Measurements from ENCODE around the gene ACOXL. TPM values are rescaled to one million over a fixed set of nuclear protein-coding genes. Genes with fewer than 3 reads are reported as not detected.

The ACOXL gene
- polyA plus RNA-seq, 3 donors, result 0.35 TPM; not detected in 2

DNA sequence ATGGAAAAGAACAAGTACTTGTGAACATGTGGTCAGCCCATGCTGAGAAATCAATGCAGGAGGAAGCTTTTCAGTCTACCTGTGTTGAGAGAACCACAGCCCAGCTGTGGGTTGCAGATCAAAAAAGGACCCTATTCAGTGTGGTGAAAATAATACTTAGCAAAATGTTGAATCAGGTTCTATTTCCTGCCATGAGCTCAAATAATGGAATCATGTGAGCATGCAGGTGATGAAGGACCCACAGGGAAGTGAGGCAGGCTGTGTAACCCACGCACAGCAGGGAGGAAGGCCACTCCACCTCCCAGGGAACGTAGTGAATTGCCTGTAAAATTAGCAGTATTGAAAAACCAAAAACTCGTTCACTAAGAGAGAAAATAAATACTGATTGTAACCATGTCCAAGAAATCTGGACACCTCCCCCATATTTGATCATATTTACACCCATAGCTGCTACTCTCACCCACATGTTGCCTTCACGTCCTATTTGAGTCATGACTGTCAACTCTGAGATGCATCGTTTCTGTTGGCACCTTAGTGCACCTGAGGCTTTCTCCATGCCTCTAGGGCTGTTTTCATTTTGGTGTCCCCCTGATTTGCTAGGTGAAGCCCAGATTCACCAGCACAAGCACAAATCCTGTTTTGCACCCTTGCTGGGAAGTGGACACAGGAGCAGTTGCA, 367.9 kb downstream of the ACOXL start:
- intact Hi-C loops (cut with micrococcal nuclease), result loop anchor here in 1 of 2 donors (5.0 kb wide), 1 partner anchor 108 kb away; no protein-coding TSS in a partner anchor
- peaks cover 13 to 14% of the 10 kb centered on the region in 2 donors for H3K4me1 ChIP-seq (ENCODE audit: control insufficient read depth in 1 of 2, insufficient read depth in 2 of 2, low read length in 2 of 2)
- peaks cover 13% of the 10 kb centered on the region for H3K4me1 Mint-ChIP-seq
- no peak overlapping the region for H3K9ac ChIP-seq (ENCODE audit: insufficient read depth, low read length, poor library complexity, severe bottlenecking)
- peaks cover 0 to 2% of the 10 kb centered on the region in 2 donors for H3K27me3 ChIP-seq (ENCODE audit: control insufficient read depth in 2 of 2, insufficient read depth in 2 of 2, low read length in 2 of 2)
- H3K4me3 Mint-ChIP-seq, result peak overlapping the region; percentile 20 to 69
- peak overlapping the region in 6 of 7 donors; percentile 58 to 83 (median 74) for H3K27ac Mint-ChIP-seq
- TF ChIP-seq, protein P1, sequence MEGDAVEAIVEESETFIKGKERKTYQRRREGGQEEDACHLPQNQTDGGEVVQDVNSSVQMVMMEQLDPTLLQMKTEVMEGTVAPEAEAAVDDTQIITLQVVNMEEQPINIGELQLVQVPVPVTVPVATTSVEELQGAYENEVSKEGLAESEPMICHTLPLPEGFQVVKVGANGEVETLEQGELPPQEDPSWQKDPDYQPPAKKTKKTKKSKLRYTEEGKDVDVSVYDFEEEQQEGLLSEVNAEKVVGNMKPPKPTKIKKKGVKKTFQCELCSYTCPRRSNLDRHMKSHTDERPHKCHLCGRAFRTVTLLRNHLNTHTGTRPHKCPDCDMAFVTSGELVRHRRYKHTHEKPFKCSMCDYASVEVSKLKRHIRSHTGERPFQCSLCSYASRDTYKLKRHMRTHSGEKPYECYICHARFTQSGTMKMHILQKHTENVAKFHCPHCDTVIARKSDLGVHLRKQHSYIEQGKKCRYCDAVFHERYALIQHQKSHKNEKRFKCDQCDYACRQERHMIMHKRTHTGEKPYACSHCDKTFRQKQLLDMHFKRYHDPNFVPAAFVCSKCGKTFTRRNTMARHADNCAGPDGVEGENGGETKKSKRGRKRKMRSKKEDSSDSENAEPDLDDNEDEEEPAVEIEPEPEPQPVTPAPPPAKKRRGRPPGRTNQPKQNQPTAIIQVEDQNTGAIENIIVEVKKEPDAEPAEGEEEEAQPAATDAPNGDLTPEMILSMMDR (IDR thresholded peaks at IDR 0.05), result no peak
- peaks cover 0 to 2% (median 0%) of the 10 kb centered on the region in 7 donors for H3K9me3 Mint-ChIP-seq
- peak overlapping the region; percentile 51 for H2AFZ ChIP-seq (ENCODE audit: insufficient read depth, low read depth, low read length, poor library complexity, severe bottlenecking)
- no peaks in the 10 kb centered on the region for H3K36me3 Mint-ChIP-seq
- H4K20me1 ChIP-seq (ENCODE audit: insufficient read depth, low read length), result no peaks in the 10 kb centered on the region
- H3K79me2 ChIP-seq (ENCODE audit: insufficient read depth, low read length), result no peaks in the 10 kb centered on the region
- 100% methylated on average over 4 of the region's 5 CpGs for WGBS (ENCODE audit: insufficient coverage)
- peak overlapping the region; percentile 46 for H3K4me2 ChIP-seq (replicated peaks; ENCODE audit: extremely low read depth, low read length, poor library complexity, severe bottlenecking)
- H3K36me3 ChIP-seq (replicated peaks in 1 of 2; ENCODE audit: control insufficient read depth in 1 of 2, insufficient read depth in 2 of 2, low read length in 2 of 2), result no peaks in the 10 kb centered on the region
- peak overlapping the region in 1 of 3 experiments; percentile 52 for H3K4me3 ChIP-seq (replicated peaks in 1 of 3; ENCODE audit: low read depth in 2 of 3, low read length in 3 of 3)
- H3K9me3 ChIP-seq (replicated peaks in 1 of 2; ENCODE audit: control insufficient read depth in 1 of 2, insufficient read depth in 1 of 2, low read length in 2 of 2), result no peaks in the 10 kb centered on the region
- no peak for DNase-seq
- H3K27ac ChIP-seq (ENCODE audit: low read depth in 1 of 2, low read length in 2 of 2), result peak overlapping the region; percentile 6 to 39
- peaks cover 0 to 4% (median 2%) of the 10 kb centered on the region in 3 donors for H3K27me3 Mint-ChIP-seq (ENCODE audit: low read depth in 3 of 3)

- H3K27me3 Mint-ChIP-seq (ENCODE audit: low read depth in 3 of 3), result peaks cover 0 to 4% (median 2%) of the 10 kb centered on the region in 3 donors
Measured at GRCh38 chr2:111100765-111101162, 368.4 kb downstream of the ACOXL start.

More at GRCh38 chr2:111100765-111101162, 368.4 kb downstream of the ACOXL start:
- TF ChIP-seq, protein P1 (IDR thresholded peaks at IDR 0.05), result peak; percentile 33
- Histone ChIP-seq H3K9ac (ENCODE audit: insufficient read depth, low read length, poor library complexity, severe bottlenecking) (no peak overlapping the region), H3K4me3 (replicated peaks in 1 of 3; ENCODE audit: low read depth in 2 of 3, low read length in 3 of 3) (peak overlapping the region in 1 of 3 experiments; percentile 52), H3K4me1 (ENCODE audit: control insufficient read depth in 1 of 2, insufficient read depth in 2 of 2, low read length in 2 of 2) (peaks cover 13 to 14% of the 10 kb centered on the region in 2 donors), H3K9me3 (replicated peaks in 1 of 2; ENCODE audit: control insufficient read depth in 1 of 2, insufficient read depth in 1 of 2, low read length in 2 of 2) (no peaks in the 10 kb centered on the region), H3K36me3 (replicated peaks in 1 of 2; ENCODE audit: control insufficient read depth in 1 of 2, insufficient read depth in 2 of 2, low read length in 2 of 2) (no peaks in the 10 kb centered on the region), H3K27me3 (ENCODE audit: control insufficient read depth in 2 of 2, insufficient read depth in 2 of 2, low read length in 2 of 2) (peaks cover 0 to 2% of the 10 kb centered on the region in 2 donors), H2AFZ (ENCODE audit: insufficient read depth, low read depth, low read length, poor library complexity, severe bottlenecking) (peak overlapping the region; percentile 51), H4K20me1 (ENCODE audit: insufficient read depth, low read length) (no peaks in the 10 kb centered on the region), H3K4me2 (replicated peaks; ENCODE audit: extremely low read depth, low read length, poor library complexity, severe bottlenecking) (peak overlapping the region; percentile 46), H3K79me2 (ENCODE audit: insufficient read depth, low read length) (no peaks in the 10 kb centered on the region), H3K27ac (ENCODE audit: low read depth in 1 of 2, low read length in 2 of 2) (peak overlapping the region; percentile 6 to 39)
- peaks cover 0 to 2% (median 0%) of the 10 kb centered on the region in 7 donors for H3K9me3 Mint-ChIP-seq
- H3K4me3 Mint-ChIP-seq, result peak overlapping the region; percentile 20 to 69
- H3K36me3 Mint-ChIP-seq, result no peaks in the 10 kb centered on the region
- WGBS (ENCODE audit: insufficient coverage), result 0% methylated on average over 1 of the region's 5 CpGs
- intact Hi-C loops (cut with micrococcal nuclease), result loop anchor here in 1 of 2 donors (5.0 kb wide), 1 partner anchor 108 kb away; no protein-coding TSS in a partner anchor
- H3K27ac Mint-ChIP-seq, result peak overlapping the region; percentile 41 to 83 (median 68)
- DNase-seq, result peak; percentile 80 to 91 (median 90)
- peaks cover 13% of the 10 kb centered on the region for H3K4me1 Mint-ChIP-seq
